Astrocyte of the spinal cord (primary cell): ENCODE measurements around the gene DCTPP1.

Experiments used
- DNase-seq: peaks from one replicate; pipeline ENCODE4 v3.0.0; 2011; ENCODE audit warnings: low read depth, low spot score
- H3K4me3 ChIP-seq: 2 replicates; pipeline ENCODE4 v1.5.1; 2011; ENCODE audit warnings: low read depth, mild to moderate bottlenecking, low read length, moderate library complexity
- in situ Hi-C: cut with HindIII; loops from 2 replicates; pipeline ENCODE4 v1.10.0; 2017; ENCODE audit warnings: low sequenced_read_pairs
- TF ChIP-seq, protein P1 (sequence below): IDR thresholded peaks from 2 replicates; pipeline ENCODE4 v1.5.1; 2012; ENCODE audit warnings: low read depth, mild to moderate bottlenecking, low read length, inconsistent platforms

Gene DCTPP1

DNA sequence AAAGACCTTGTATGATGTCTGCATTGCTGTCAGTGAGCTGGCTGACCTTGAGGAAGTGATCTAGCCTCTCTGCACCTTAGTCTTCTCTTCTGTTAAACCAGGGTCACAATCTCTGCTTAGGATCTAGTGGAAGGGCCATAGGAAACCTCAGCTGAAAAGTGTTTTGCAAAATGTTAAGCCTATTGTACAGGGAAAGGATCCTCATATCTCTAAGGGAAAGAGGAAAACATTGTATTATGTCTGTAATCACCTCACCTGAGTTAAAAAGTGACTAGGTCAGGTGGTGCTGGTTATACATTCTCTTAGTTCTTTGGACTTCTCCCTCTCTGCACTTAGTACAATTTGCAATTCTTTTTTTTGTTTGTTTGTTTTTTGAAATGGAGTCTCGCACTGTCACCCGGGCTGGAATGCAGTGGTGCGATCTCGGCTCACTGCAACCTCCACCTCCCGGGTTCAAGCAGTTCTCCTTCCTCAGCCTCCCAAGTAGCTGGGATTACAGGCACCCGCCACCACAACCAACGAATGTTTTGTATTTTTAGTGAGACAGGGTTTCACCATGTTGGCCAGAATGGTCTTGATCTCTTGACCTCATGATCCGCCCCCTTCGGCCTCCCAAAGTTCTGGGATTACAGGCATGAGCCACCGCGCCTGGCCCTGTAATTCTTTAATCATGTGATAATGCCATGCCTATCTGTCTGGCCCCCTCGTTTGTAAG lies 17.8 kb upstream of the DCTPP1 start:
- TF ChIP-seq, protein P1, sequence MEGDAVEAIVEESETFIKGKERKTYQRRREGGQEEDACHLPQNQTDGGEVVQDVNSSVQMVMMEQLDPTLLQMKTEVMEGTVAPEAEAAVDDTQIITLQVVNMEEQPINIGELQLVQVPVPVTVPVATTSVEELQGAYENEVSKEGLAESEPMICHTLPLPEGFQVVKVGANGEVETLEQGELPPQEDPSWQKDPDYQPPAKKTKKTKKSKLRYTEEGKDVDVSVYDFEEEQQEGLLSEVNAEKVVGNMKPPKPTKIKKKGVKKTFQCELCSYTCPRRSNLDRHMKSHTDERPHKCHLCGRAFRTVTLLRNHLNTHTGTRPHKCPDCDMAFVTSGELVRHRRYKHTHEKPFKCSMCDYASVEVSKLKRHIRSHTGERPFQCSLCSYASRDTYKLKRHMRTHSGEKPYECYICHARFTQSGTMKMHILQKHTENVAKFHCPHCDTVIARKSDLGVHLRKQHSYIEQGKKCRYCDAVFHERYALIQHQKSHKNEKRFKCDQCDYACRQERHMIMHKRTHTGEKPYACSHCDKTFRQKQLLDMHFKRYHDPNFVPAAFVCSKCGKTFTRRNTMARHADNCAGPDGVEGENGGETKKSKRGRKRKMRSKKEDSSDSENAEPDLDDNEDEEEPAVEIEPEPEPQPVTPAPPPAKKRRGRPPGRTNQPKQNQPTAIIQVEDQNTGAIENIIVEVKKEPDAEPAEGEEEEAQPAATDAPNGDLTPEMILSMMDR = no peak
- no peak overlapping the region for H3K4me3 ChIP-seq
- in situ Hi-C loops = no loop called here
- DNase-seq = no peak

DNA sequence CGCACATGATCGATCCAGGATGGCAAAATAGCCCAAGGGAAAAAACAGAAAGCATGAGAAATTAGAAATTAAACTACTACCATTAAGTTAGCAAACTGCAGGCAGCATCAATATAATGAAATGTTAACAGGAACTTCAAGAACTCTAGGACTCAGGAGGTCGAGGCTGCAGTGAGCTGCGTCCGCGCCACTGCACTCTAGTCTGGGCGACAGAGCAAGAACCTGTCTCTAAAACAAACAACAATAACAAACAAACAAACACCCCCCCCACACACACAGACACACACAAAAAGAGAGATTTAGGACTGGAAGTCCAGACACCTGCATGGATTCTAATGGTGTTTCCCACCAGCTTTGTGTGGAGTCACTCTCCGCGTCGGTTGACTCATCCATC lies 16.4 kb upstream of the DCTPP1 start:
- TF ChIP-seq, protein P1 = no peak
- H3K4me3 ChIP-seq = peak overlapping the region; percentile 77
- no peak for DNase-seq
- in situ Hi-C loops = no loop called here

DNA sequence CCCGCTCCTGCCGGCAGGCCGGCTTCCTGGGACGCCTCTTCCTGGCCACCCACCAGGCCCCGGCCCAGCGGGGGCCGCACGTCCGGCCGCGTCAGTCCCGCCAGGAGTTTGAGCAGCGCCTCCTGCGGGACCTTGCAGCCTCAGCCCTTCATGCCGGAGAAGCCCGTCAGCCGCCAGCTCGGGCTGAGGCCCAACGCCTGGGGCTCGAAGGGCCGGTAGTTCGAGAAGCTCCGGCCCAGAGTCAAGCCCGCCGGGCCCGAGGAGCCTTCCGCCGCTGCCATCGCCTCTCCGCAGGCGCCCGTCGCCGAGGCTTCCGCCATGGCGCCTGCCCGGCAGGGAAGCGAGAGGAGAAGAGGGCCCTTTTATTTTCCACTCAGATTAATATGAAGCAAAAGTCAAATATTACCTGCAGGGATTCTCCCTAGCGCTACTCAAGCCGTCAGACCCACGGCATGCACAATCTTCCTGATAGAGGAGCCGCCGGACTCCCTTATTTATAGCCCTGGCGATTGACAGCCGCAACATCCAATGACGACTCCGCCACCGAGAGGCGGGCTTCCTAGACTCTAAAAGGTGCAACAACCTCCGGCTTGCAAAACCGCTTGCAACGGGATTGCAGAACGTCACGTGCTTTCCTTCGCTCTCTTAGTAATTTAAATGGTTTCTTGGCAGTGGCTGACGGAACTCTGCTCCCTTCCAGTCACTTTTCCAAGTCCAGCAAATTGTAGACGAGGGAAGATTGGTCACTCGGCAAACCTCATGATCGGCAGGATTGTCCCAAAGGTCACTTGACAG lies 15.8 kb upstream of the DCTPP1 start, which contains the start of gene SEPHS2:
Gene SEPHS2, minus strand, starts transcription at position 467 of the 795 bp plus-strand sequence. Its CDS starts 147 bp downstream, at position 320.
- in situ Hi-C loops = no loop called here
- TF ChIP-seq, protein P1 = peak; percentile 57
- peak; percentile 98 for DNase-seq
- peak within 1 kb of the TSS; percentile 77 for H3K4me3 ChIP-seq

DNA sequence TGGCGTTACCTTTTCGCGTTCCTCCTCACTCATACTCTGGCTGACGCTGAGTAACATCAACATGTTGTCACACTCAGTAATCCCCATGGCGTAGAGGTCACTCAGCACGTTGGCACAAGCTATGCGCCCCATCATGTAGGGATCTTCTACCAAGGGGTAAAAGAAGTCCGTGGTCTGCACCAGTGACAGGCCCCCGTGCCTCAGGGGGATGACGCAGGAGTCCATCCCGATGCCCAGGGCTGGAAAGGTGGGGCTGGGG lies 15.2 kb upstream of the DCTPP1 start:
- peak overlapping the region; percentile 77 for H3K4me3 ChIP-seq
- in situ Hi-C loops = no loop called here
- TF ChIP-seq, protein P1 = no peak
- DNase-seq = no peak

DNA sequence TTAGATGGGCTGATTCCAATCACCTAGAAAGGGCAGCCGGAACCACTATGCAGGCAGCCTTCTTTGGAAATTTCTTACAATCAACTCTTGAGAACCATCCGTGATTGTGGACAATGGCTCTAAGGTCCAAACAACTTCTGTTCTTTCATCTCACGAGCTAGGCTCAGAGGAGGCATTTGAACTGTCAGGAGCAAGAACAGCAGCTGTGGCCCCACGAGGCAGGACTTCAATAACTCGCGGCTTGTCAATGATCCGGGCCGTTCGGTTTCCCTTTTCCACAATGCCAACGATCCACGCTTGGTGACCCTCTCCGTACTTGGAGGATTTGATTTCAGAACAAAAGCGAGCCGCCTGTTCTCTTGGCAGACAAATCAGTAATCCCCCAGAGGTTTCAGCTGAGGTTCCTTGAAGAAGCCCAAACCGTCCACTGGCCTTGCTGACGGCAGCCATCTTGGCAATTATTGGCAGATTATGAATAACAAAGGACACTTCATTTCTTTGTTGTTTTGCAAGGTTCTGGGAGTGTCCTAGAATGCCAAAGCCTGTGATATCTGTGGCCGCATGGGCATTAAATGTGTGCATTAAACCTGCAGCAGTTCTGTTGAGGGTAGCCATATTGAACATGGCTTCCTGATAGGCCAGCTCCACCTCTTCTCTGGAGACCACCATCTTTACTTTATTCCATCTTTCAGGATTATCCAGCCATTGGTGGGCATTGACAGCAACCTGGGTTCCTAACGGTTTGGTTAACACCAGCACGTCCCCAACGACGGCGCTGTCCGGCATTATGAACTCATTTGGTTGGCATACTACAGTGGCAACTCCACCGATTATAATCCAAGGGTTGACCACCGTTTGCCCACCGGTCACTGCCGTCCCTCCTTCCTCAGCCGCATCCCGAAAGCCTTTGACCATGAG lies 14.7 kb upstream of the DCTPP1 start:
- no peak for DNase-seq
- H3K4me3 ChIP-seq = peak overlapping the region; percentile 77
- in situ Hi-C loops = no loop called here
- TF ChIP-seq, protein P1 = no peak

DNA sequence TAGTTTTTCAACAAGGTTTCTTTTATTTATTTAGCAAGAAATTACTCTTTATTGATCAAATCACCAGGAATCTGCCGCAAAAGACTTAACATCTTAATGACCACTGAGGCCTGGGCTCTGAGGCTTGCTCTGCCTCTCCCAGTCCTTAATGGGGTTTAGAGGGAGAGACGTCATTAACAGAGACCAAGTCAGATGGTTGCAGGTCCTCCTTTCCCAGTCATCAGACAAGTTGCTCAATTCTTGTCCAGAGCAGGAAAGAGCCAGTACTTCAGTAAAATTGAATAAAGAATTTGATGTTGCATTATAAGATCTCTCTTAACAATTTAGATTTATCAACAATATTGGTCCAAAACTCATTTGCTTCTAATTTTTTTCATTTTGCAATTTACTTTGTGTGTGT lies 13.8 kb upstream of the DCTPP1 start:
- no peak overlapping the region for H3K4me3 ChIP-seq
- in situ Hi-C loops = no loop called here
- no peak for DNase-seq
- TF ChIP-seq, protein P1 = no peak
